DND-41 (cell line): ENCODE results near the gene FLRT1.

Experiments
- ATAC-seq: fragments of 200-7000 bp; cut with Tn5 transposase; 3 replicates; pipeline ENCODE4 v1.9.1; 2021; ENCODE audit warnings: low read depth; ENCODE audit not compliant: insufficient read depth
- DNase-seq: peaks from one replicate; pipeline ENCODE4 v3.0.0-alpha.2; 2020
- H2AFZ ChIP-seq: 2 replicates; pipeline ENCODE4 v1.6.0; 2012; ENCODE audit warnings: low read depth, low read length
- H3K27ac ChIP-seq: 2 replicates; pipeline ENCODE4 v1.5.1; 2012; ENCODE audit warnings: low read length, inconsistent platforms
- H3K27me3 ChIP-seq: fragments of 200-600 bp; sonication (generic); 2 replicates; pipeline ENCODE4 v1.6.0; 2012; ENCODE audit warnings: low read length, mild to moderate bottlenecking, inconsistent platforms; ENCODE audit not compliant: insufficient read depth, poor library complexity
- H3K36me3 ChIP-seq: 2 replicates; pipeline ENCODE4 v1.5.1; 2012; ENCODE audit warnings: low read length, inconsistent platforms; ENCODE audit not compliant: insufficient read depth
- H3K4me1 ChIP-seq: 2 replicates; pipeline ENCODE4 v1.5.1; 2012; ENCODE audit warnings: mild to moderate bottlenecking, low read length; ENCODE audit not compliant: insufficient read depth
- H3K4me2 ChIP-seq: 2 replicates; pipeline ENCODE4 v1.6.0; 2012; ENCODE audit warnings: mild to moderate bottlenecking, moderate library complexity, low read length, inconsistent platforms; ENCODE audit not compliant: insufficient read depth
- H3K4me3 ChIP-seq, 2 experiments: fragments of 200-600 bp in 1 of 2; shearing (Covaris generic) in 1 of 2; 2 replicates each; pipeline ENCODE4 v1.5.1; 2012 to 2016; ENCODE audit warnings: inconsistent platforms in 2 of 2, low read length in 2 of 2, mild to moderate bottlenecking in 2 of 2, low read depth in 1 of 2, moderate library complexity in 1 of 2
- H3K79me2 ChIP-seq: 2 replicates; pipeline ENCODE4 v1.6.0; 2012; ENCODE audit warnings: low read length, inconsistent platforms; ENCODE audit not compliant: insufficient read depth
- H3K9ac ChIP-seq: 2 replicates; pipeline ENCODE4 v1.6.0; 2012; ENCODE audit warnings: low read depth, mild to moderate bottlenecking, inconsistent platforms, low read length, moderate library complexity
- H3K9me3 ChIP-seq: 2 replicates; pipeline ENCODE4 v1.5.1; 2012; ENCODE audit warnings: low read length, moderate library complexity, mild to moderate bottlenecking, inconsistent platforms; ENCODE audit not compliant: insufficient read depth, severe bottlenecking
- H4K20me1 ChIP-seq: 2 replicates; pipeline ENCODE4 v1.6.0; 2012; ENCODE audit warnings: low read length; ENCODE audit not compliant: insufficient read depth
- CTCF ChIP-seq: IDR thresholded peaks from 2 replicates; pipeline ENCODE4 v1.5.1; 2012; ENCODE audit warnings: borderline replicate concordance, low read length, moderate library complexity, mild to moderate bottlenecking; ENCODE audit not compliant: poor library complexity, severe bottlenecking; ENCODE audit errors: extremely low read depth
- EZH2 ChIP-seq: IDR thresholded peaks from 3 replicates; pipeline ENCODE4 v1.6.1; 2012; ENCODE audit warnings: borderline replicate concordance, low read depth, mild to moderate bottlenecking, moderate library complexity, low read length, inconsistent platforms; ENCODE audit not compliant: severe bottlenecking

Gene FLRT1

GRCh38 chr11:64035576-64035975, at the start of gene FLRT1:
Gene FLRT1 (plus strand): TSS chr11:64035931. CDS start chr11:64116268, 80,337 bp downstream.
- peaks cover 18% of the 10 kb centered on the region for H3K27me3 ChIP-seq
- TF ChIP-seq EZH2 (no peak), CTCF (no peak)
- no peak within 1 kb of the TSS for H2AFZ ChIP-seq
- no peak for ATAC-seq
- no peak for DNase-seq
- H3K9me3 ChIP-seq, result no peaks in the 10 kb centered on the region
- H3K9ac ChIP-seq, result peak within 1 kb of the TSS; percentile 32; the same call in 1 of the 2 replicates
- H3K36me3 ChIP-seq, result no peaks in the 10 kb centered on the region
- peaks cover 10% of the 10 kb centered on the region for H3K4me1 ChIP-seq
- no peak within 1 kb of the TSS for H3K27ac ChIP-seq
- no peaks in the 10 kb centered on the region for H3K79me2 ChIP-seq
- H3K4me3 ChIP-seq, result peak within 1 kb of the TSS in 1 of 2 experiments; percentile 36; a peak in 2 of 4 replicates
- H3K4me2 ChIP-seq, result peak within 1 kb of the TSS; percentile 53
- H4K20me1 ChIP-seq, result peaks cover 59% of the 10 kb centered on the region

GRCh38 chr11:63986156-63986931, 49.4 kb upstream of the FLRT1 start, which contains the start of gene OTUB1:
Gene OTUB1 (plus strand): TSS chr11:63986438. CDS start chr11:63986457, 19 bp downstream.
- Histone ChIP-seq H3K4me3 (peak within 1 kb of the TSS; percentile 89 to 94), H3K79me2 (peaks cover 74% of the 10 kb centered on the region), H3K9me3 (no peaks in the 10 kb centered on the region), H3K9ac (peak within 1 kb of the TSS; percentile 95), H4K20me1 (peaks cover 35% of the 10 kb centered on the region; the same call in 1 of the 2 replicates), H3K4me2 (peak within 1 kb of the TSS; percentile 98), H3K36me3 (peaks cover 41% of the 10 kb centered on the region), H3K27me3 (no peaks in the 10 kb centered on the region), H3K4me1 (peaks cover 40% of the 10 kb centered on the region), H2AFZ (peak within 1 kb of the TSS; percentile 90), H3K27ac (peak within 1 kb of the TSS; percentile 90)
- peak; percentile 89 for ATAC-seq
- peak; percentile 91 for DNase-seq
- TF ChIP-seq EZH2, result no peak

- peaks cover 38% of the 10 kb centered on the region; the same call in 1 of the 2 replicates for H4K20me1 ChIP-seq
- H3K36me3 ChIP-seq, result peaks cover 44% of the 10 kb centered on the region
- H3K9ac ChIP-seq, result peak overlapping the region; percentile 95
- H3K4me1 ChIP-seq, result peaks cover 40% of the 10 kb centered on the region
- H3K4me2 ChIP-seq, result peak overlapping the region; percentile 98
- H3K27ac ChIP-seq, result peak overlapping the region; percentile 90
- peak overlapping the region; percentile 89 to 94 for H3K4me3 ChIP-seq
- ATAC-seq (no peak), DNase-seq (no peak)
- H3K9me3 ChIP-seq, result no peaks in the 10 kb centered on the region
- peak overlapping the region; percentile 90 for H2AFZ ChIP-seq
- TF ChIP-seq EZH2, result no peak
- no peak for TF ChIP-seq CTCF
- H3K27me3 ChIP-seq, result no peaks in the 10 kb centered on the region
- peaks cover 74% of the 10 kb centered on the region for H3K79me2 ChIP-seq
Measured at GRCh38 chr11:63986932-63987513, 48.7 kb upstream of the FLRT1 start.

- peaks cover 63% of the 10 kb centered on the region for H3K79me2 ChIP-seq
- H3K36me3 ChIP-seq, result peaks cover 75% of the 10 kb centered on the region
- H3K27ac ChIP-seq, result no peak overlapping the region
- TF ChIP-seq CTCF, result no peak
- peaks cover 59% of the 10 kb centered on the region for H4K20me1 ChIP-seq
- no peak overlapping the region for H3K9ac ChIP-seq
- no peaks in the 10 kb centered on the region for H3K27me3 ChIP-seq
- no peaks in the 10 kb centered on the region for H3K9me3 ChIP-seq
- no peak overlapping the region for H3K4me3 ChIP-seq
- H2AFZ ChIP-seq, result no peak overlapping the region
- no peak overlapping the region for H3K4me2 ChIP-seq
- peaks cover 20% of the 10 kb centered on the region for H3K4me1 ChIP-seq
- ATAC-seq (no peak), DNase-seq (no peak)
Measured at GRCh38 chr11:63991558-63991957, 44.2 kb upstream of the FLRT1 start.
